ENCODE data around the gene NIPBL. TPM values are rescaled to one million over a fixed set of nuclear protein-coding genes. Genes with fewer than 3 reads are reported as not detected.

The NIPBL gene
- total RNA-seq, 1 experiment from 2014 or later: 61.3 TPM

DNA sequence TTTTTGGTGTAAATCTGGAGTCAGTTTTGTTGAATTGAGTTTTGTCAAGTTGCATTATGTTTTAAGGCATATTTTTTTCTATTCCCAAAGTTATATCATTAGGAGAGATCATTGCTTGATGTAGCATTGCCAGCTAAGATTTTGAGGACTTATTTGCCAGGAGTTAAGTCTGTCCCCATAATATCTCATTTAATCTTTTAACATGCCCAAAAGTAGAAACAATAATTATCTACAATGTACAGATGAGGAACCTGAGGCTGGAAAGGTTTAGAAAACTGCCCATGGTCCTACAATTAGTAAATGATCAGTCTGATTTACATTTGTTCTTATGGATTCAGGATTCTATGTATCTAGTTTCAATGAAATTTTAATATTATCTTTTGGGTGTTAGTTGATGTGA, 4.7 kb downstream of the NIPBL start:
- Histone ChIP-seq H3K4ac (ENCODE audit: low read depth, low read length) (no peak overlapping the region), H3K23ac (ENCODE audit: insufficient read length, low read depth, low read length) (no peak overlapping the region), H2BK5ac (ENCODE audit: insufficient read length, low read length) (no peak overlapping the region), H2BK15ac (ENCODE audit: low read depth, low read length) (no peak overlapping the region), H2BK20ac (ENCODE audit: low read depth, low read length, poor library complexity, severe bottlenecking) (no peak overlapping the region), H3K9ac (ENCODE audit: extremely low read depth, insufficient read length, low read length) (no peak overlapping the region), H3K23me2 (ENCODE audit: insufficient read length, low read depth, low read length, poor library complexity, severe bottlenecking) (peaks cover 9% of the 10 kb centered on the region), H2AK5ac (ENCODE audit: insufficient read length, low read length) (no peak overlapping the region), H4K5ac (ENCODE audit: insufficient read length, low read depth, low read length) (no peak overlapping the region), H3K79me2 (ENCODE audit: insufficient read depth, low read length) (peaks cover 35% of the 10 kb centered on the region; the same call in 1 of the 2 replicates), H3T11ph (ENCODE audit: low read length) (no peak overlapping the region), H3K56ac (ENCODE audit: insufficient read length, low read depth, low read length) (no peak overlapping the region), H3K27ac (ENCODE audit: insufficient read length, low read depth, low read length) (no peak overlapping the region), H4K91ac (ENCODE audit: insufficient read length, low read depth, low read length) (no peak overlapping the region), H3K18ac (ENCODE audit: insufficient read length, low read depth, low read length) (no peak overlapping the region), H4K8ac (replicated peaks; ENCODE audit: insufficient read length, low read depth, low read length) (no peak overlapping the region), H3K4me1 (ENCODE audit: insufficient read depth, low read length) (no peaks in the 10 kb centered on the region; the same call in 1 of the 2 replicates), H3K27me3 (ENCODE audit: insufficient read depth, low read length) (no peaks in the 10 kb centered on the region), H2AFZ (ENCODE audit: low read length) (no peak overlapping the region), H3K79me1 (ENCODE audit: insufficient read depth, low read depth, low read length, poor library complexity, severe bottlenecking) (peaks cover 4% of the 10 kb centered on the region), H3K9me3 (ENCODE audit: control insufficient read depth, low read depth, low read length) (no peaks in the 10 kb centered on the region), H2BK120ac (ENCODE audit: low read depth, low read length, poor library complexity, severe bottlenecking) (no peak overlapping the region), H4K20me1 (ENCODE audit: control insufficient read depth, insufficient read depth, insufficient read length) (no peaks in the 10 kb centered on the region), H3K4me2 (ENCODE audit: insufficient read depth, insufficient read length, low read length) (no peak overlapping the region), H3K14ac (ENCODE audit: insufficient read depth, low read length) (no peak overlapping the region), H2BK12ac (ENCODE audit: insufficient read length, low read depth, low read length) (no peak overlapping the region)
- H3K4me1 Mint-ChIP-seq: peaks cover 44% of the 10 kb centered on the region in 2 experiments
- H3K36me3 Mint-ChIP-seq (ENCODE audit: insufficient read depth in 1 of 3, low read depth in 3 of 3): peaks cover 10 to 11% (median 10%) of the 10 kb centered on the region in 3 experiments; a peak in 6 of 7 replicates
- peak overlapping the region in 1 of 3 experiments; percentile 68; a peak in 1 of 7 replicates for H3K27ac Mint-ChIP-seq
- TF ChIP-seq, protein P1, sequence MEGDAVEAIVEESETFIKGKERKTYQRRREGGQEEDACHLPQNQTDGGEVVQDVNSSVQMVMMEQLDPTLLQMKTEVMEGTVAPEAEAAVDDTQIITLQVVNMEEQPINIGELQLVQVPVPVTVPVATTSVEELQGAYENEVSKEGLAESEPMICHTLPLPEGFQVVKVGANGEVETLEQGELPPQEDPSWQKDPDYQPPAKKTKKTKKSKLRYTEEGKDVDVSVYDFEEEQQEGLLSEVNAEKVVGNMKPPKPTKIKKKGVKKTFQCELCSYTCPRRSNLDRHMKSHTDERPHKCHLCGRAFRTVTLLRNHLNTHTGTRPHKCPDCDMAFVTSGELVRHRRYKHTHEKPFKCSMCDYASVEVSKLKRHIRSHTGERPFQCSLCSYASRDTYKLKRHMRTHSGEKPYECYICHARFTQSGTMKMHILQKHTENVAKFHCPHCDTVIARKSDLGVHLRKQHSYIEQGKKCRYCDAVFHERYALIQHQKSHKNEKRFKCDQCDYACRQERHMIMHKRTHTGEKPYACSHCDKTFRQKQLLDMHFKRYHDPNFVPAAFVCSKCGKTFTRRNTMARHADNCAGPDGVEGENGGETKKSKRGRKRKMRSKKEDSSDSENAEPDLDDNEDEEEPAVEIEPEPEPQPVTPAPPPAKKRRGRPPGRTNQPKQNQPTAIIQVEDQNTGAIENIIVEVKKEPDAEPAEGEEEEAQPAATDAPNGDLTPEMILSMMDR (conservative IDR thresholded peaks at IDR 0.05): no peak
- no peak for DNase-seq
- H3K27me3 Mint-ChIP-seq (ENCODE audit: low read depth): no peaks in the 10 kb centered on the region
- no peak overlapping the region for H3K4me3 Mint-ChIP-seq
- no peaks in the 10 kb centered on the region for H3K9me3 Mint-ChIP-seq

All from H9 (cell line).